ENCODE data around the gene C4orf17. TPM values are rescaled to one million over a fixed set of nuclear protein-coding genes. Genes with fewer than 3 reads are reported as not detected.

Gene C4orf17
- total and polyA plus RNA-seq, 2 of the 8 experiments (the other 6 are each of a cell fraction or from before 2014, with no cell fraction given): not detected

DNA sequence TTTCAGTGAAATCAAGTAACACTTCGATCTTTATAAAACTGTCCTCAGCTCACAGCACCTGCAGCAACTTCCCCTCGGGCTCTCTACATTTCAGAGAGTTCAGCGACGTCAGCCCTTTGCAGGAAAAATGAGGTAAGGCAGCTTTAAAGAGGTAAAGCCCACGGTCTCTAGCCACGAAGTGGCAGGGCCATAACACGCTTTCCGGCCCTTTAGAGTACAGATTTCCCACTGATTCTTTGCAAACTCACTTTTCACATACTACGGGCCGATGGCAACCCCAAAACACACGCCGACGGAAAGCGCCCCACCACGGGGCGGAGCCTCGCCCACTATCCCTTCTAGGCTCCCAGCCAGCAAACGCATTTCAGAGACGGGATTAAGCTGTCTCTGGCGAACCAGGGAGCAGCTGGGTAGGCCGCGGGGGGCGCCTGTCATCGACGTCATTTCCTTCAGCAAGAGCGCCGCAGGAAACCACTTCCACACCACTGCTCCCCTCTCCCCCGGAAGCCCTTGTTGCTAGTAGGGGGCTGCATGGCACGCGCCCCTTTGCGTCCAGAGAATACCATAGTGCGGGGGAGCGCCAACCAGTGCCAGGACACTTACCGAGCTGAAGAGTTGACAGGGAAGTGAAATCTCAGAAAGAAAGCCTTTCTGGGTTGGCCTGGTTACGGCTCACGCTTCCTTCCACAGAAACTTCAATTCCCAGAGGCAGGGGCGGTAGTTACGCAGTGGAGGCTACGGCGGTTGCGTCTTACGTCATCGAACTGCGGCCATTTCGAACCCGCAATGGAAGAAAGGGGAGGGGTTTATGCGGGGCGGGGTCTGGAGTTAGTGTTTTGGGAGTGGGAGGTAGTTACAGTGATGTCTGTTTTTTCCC lies 52.7 kb downstream of the C4orf17 start, which contains the start of gene TRMT10A (continued):
- TF ChIP-seq RBBP5 (IDR thresholded peaks at IDR 0.05; ENCODE audit: borderline replicate concordance, low read depth, low read length): no peak
- no peak for TF ChIP-seq JUND (IDR thresholded peaks at IDR 0.05; ENCODE audit: low read length)
- TF ChIP-seq RNF2 (IDR thresholded peaks at IDR 0.05; ENCODE audit: borderline replicate concordance, low read depth, low read length, missing control alignments, poor library complexity, severe bottlenecking): no peak
- no peak for TF ChIP-seq SUZ12 (IDR thresholded peaks at IDR 0.05; ENCODE audit: low read length)
- TF ChIP-seq GABPA (IDR thresholded peaks at IDR 0.05; ENCODE audit: borderline replicate concordance, insufficient read depth, low read length): 0 out of 2 replicates have a peak, but pooled peaks have one; percentile 59
- peak; percentile 75 for TF ChIP-seq YY1 (IDR thresholded peaks at IDR 0.05; ENCODE audit: low read depth, low read length)
- no peak for TF ChIP-seq USF2 (IDR thresholded peaks at IDR 0.05; ENCODE audit: low read length)
- 0 out of 4 replicates have a peak, but pooled peaks of 1 of the 2 experiments have one; percentile 16 for TF ChIP-seq RAD21 (IDR thresholded peaks at IDR 0.05 in 1 of 2, conservative IDR thresholded peaks at IDR 0.05 in 1 of 2; ENCODE audit: low read depth in 2 of 2, low read length in 2 of 2)
- no peak for TF ChIP-seq SP2 (IDR thresholded peaks at IDR 0.05; ENCODE audit: low read length)
- peak; percentile 5; the same call in 1 of the 2 replicates for TF ChIP-seq SP1 (IDR thresholded peaks at IDR 0.05; ENCODE audit: low read depth, low read length)
- no peak for TF ChIP-seq BRCA1 (IDR thresholded peaks at IDR 0.05; ENCODE audit: low read depth, low read length)
- no peak for TF ChIP-seq RXRA (IDR thresholded peaks at IDR 0.05; ENCODE audit: insufficient read depth, low read depth, low read length)
- TF ChIP-seq TAF1 (IDR thresholded peaks at IDR 0.05; ENCODE audit: low read depth, low read length): peak; percentile 83
- TF ChIP-seq CHD2 (IDR thresholded peaks at IDR 0.05; ENCODE audit: low read length): no peak
- TF ChIP-seq SRF (IDR thresholded peaks at IDR 0.05; ENCODE audit: low read depth, low read length): peak; percentile 58
- peak; percentile 88 to 97; a peak in 3 of 4 replicates for TF ChIP-seq SIN3A (conservative IDR thresholded peaks at IDR 0.05 in 1 of 2, IDR thresholded peaks at IDR 0.05 in 1 of 2; ENCODE audit: low read depth in 1 of 2, low read length in 2 of 2)
- TF ChIP-seq ASH2L (IDR thresholded peaks at IDR 0.05; ENCODE audit: low read length): peak; percentile 91
- TF ChIP-seq PHF8 (conservative IDR thresholded peaks at IDR 0.05; ENCODE audit: low read depth, low read length): peak; percentile 77; the same call in 1 of the 2 replicates
- no peak for TF ChIP-seq CBX8 (IDR thresholded peaks at IDR 0.05; ENCODE audit: borderline replicate concordance, low read depth, low read length)
- TF ChIP-seq, protein P1, sequence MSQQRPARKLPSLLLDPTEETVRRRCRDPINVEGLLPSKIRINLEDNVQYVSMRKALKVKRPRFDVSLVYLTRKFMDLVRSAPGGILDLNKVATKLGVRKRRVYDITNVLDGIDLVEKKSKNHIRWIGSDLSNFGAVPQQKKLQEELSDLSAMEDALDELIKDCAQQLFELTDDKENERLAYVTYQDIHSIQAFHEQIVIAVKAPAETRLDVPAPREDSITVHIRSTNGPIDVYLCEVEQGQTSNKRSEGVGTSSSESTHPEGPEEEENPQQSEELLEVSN (IDR thresholded peaks at IDR 0.05): no peak
- no peak; the same call in 1 of the 2 replicates for TF ChIP-seq KDM5A (IDR thresholded peaks at IDR 0.05; ENCODE audit: low read length)

Data from H1 (cell line).